GM18499 (cell line): ENCODE data around the gene MAGI3.
"Not testable (repeated sequence)": the region's sequence is repeated elsewhere in the genome, so short reads cannot be mapped to it uniquely, and the experiment has no call there.

Source experiments
- ATAC-seq: cut with Tn5 transposase; IDR thresholded peaks from one replicate; pipeline ENCODE4 v1.9.1; 2021; ENCODE audit warnings: moderate number of reproducible peaks; ENCODE audit not compliant: insufficient read depth, unreplicated experiment

The MAGI3 gene

DNA sequence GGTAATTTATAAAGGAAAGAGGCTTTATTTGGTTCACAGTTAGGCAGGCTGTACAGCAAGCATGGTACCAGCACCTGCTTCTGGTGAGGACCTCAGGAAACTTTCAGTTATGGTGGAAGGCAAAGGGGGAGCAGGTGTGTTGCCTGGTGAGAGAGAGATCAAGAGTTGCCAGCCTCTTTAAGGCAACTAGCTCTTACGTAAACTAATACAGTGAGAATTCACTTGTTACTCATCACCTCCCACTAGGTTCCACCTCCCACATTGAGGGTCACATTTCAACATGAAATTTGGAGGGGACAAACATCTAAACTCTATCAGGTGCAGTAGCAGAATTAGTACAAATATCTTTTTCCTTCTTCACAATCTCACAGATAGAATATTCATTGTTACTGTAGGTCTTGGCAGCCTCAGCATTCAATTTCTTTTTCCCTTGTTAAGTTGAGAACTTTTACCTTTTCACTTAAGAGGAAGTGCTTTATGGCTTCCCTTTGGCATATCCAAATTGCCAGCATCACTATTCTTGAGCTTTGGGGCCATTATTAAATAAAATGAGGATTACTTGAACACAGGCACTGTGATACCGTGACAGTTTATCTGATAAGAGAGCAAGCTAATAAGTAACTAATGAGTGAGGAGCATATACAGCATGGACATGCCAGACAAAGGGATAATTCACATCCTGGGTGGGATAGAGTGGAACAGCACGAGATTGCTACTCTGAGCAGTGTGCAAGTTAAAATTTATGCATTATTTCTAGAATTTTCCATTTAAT is 48.4 kb downstream of the MAGI3 start:
- no peak for ATAC-seq

GRCh38 chr1:113439277-113439670 is 49.0 kb downstream of the MAGI3 start:
- no peak for ATAC-seq

DNA sequence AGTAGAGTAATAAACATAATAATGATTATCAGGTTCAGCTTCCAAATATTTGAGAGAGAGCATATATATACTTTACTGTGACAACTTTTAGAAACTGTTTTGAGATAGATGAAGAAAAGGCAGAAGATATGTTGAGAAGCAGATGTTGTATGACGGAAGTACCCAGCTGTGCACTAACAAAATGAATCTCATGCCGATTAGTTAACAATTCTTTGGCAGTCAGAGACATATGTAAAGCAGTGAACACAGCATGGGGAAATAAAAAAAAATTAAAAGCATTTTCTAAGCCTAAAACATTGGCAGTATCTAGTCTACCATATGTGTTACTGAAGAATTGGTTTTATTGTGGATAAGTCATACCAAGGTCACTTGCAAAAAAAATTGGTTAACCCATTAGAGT is 51.8 kb downstream of the MAGI3 start:
- no peak for ATAC-seq

GRCh38 chr1:113444857-113445256 is 54.5 kb downstream of the MAGI3 start:
- no peak for ATAC-seq

DNA sequence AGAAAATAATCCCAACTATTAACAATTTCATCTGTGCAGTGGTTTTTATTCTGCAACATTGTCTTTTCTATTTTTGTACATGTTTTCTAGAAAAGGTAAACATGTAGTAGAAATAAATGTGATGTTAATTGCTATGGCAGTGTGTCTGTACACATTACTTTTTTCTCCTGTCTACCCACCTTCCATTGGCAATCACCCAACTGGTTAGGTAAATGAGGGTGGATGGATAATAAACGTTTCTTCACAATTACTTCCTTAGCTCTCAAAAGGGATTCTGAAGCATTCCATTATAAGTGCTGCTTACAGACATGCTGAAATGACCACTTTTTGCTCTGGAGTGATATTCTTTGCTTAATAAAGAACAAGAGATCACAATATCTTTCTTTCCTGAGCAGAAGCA is 61.4 kb downstream of the MAGI3 start:
- no peak for ATAC-seq

GRCh38 chr1:113452921-113453770 is 62.8 kb downstream of the MAGI3 start:
- no peak for ATAC-seq

- no peak for ATAC-seq
Observed at GRCh38 chr1:113453771-113454083, 63.4 kb downstream of the MAGI3 start.

GRCh38 chr1:113455374-113455773 is 65.1 kb downstream of the MAGI3 start:
- ATAC-seq = no peak

- ATAC-seq = no peak
Observed at GRCh38 chr1:113456967-113457366, 66.7 kb downstream of the MAGI3 start.

GRCh38 chr1:113459279-113459678 is 69.0 kb downstream of the MAGI3 start:
- ATAC-seq = no peak

DNA sequence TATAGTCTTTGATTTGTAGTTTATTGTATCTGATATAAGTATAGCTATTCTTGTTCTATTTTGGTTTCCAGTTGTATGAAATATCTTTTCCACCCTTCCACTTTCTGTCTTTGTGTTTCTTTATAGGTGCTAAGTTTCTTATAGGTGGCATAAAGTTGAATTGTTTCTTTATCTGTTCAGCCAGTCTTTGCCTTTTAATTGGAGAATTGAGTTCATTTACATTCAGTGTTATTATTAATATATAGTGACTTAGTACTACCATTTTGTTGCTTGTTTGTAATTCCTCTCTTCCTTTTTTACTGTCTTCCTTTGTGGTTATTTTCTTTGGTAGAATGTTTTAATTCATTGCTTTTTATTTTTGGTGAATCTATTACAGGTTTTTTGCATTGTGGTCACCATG is 77.7 kb downstream of the MAGI3 start:
- ATAC-seq = no peak

DNA sequence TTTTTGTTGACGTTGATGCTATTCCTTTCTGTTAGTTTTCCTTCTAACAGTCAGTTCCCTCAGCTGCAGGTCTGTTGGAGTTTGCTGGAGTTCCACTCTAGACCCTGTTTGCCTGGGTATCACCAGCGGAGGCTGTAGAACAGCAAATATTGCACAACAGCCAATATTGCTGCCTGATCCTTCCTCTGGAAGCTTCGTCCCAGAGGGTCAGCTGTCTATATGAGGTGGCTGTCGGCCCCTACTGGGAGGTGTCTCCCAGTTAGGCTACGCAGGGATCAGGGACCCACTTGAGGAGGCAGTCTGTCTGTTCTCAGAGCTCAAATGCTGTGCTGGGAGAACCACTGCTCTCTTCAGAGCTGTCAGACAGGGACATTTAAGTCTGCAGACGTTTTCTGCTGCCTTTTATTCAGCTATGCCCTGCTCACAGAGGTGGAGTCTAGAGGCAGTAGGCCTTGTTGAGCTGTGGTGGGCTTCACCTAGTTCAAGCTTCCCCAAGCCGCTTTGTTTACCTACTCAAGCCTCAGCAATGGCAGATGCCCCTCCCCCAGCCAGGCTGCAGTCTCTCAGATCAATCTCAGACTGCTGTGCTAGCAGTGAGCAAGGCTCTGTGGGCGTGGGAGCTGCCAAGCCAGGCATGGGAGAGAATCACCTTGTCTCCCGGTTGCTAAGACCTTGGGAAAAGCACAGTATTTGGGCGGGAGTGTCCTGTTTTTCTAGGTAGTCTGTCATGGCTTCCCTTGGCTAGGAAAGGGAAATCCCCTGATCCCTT is 88.3 kb downstream of the MAGI3 start:
- ATAC-seq = not testable (repeated sequence)

DNA sequence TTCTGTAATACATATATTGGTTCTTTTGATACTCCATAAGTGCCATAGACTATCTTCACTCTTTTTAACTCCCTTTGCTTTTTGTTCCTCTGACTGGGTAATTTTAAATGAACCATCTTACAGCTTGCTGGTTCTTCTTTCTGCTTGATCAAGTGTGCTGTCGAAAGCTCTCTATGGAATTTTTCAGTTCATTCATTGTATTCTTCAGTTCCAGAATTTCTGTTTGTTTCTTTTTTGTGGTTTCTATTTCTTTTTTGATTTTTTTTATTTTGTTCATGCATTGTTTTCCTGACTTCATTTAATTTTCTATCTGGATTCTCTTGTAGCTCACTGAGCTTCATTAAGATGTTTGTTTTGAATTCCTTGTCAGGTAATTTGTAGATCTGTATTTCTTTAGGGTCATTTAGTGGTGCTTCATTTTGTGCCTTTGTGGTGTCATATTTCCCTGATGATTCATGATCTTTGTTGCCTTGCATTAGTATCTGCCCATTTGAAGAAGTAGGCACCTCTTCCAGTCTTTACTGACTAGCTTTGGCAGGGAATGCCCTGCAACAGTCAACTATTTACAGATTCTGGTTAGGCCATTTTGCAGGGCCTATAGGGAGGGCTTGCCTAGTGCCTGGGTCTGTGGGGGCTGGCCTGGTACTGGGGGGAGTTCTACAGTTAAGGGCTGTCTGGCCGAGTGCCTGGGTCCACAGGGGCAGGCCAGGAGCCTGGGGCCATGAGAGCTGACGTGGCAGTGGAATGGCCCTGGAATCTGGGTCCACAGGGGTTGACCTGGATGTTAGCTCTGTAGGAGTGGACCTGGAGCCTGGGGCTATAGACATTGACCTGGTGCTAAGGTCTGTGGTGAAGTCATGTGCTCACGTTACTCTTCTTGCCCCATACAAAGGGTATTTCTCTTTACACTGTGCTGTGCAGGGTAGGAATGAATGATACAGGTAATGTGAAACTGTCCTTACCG is 89.7 kb downstream of the MAGI3 start:
- ATAC-seq = no peak

DNA sequence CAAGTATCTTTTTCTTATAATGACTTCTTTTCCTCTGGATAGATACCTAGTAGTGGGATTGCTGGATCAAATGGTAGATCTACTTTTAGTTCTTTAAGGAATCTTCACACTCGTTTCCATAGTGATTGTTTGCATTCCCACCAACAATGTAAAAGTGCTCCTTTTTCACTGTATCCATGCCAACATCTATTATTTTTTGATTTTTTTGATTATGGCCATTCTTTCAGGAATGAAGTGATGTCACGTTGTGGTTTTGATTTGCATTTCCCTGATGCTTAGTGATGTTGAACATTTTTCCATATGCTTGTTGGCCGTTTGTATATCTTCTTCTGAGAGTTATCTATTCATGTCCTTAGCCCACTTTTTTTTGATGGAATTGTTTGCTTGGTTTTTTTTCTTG is 94.8 kb downstream of the MAGI3 start:
- ATAC-seq = not testable (repeated sequence)

- ATAC-seq = no peak
Observed at GRCh38 chr1:113488576-113489177, 98.4 kb downstream of the MAGI3 start.

- ATAC-seq = no peak
Observed at GRCh38 chr1:113490384-113490783, 100.1 kb downstream of the MAGI3 start.

GRCh38 chr1:113493533-113493932 is 103.2 kb downstream of the MAGI3 start:
- no peak for ATAC-seq

- ATAC-seq = no peak
Observed at GRCh38 chr1:113505357-113505756, 115.0 kb downstream of the MAGI3 start.

DNA sequence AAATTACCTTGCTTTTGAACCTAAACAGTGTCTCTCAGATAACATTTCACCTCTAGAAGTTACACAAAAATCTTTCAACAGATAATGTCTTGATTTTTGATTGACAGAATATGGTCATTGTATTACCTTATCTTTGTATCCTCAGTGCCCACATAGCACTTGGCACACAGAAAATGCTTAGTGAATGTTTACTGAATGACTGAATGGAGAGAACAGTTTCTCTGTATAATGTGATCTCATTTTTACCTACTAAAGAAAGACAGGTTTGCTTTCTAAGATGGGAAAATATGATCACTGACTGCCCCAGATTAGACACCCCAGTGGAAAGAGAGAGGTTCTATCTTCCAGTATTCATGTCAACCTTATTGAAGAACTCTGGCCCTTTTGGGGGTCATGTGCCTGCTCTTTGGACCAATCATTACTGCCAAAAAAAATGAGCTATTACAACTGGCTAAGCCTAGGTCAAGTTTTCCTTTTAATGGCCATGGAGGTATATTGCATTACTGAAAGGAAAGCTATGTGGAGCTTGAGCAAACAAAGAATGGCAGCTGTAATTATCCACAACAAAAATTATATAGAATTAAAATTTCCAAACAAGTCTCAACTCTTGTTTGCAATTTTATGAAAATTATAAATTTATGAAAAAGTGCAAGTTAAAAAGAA is 117.4 kb downstream of the MAGI3 start:
- ATAC-seq = no peak
